WTC11 (cell line): ENCODE results near the gene CHERP. TPM values are rescaled to one million over a fixed set of nuclear protein-coding genes. Genes with fewer than 3 reads are reported as not detected.

ENCODE experiments used
- ATAC-seq: fragments of 200-7000 bp; cut with Tn5 transposase; 2 replicates; pipeline ENCODE4 v1.10.0; 2021; ENCODE audit warnings: mild to moderate bottlenecking, moderate library complexity
- CTCF ChIA-PET: fragments of 300-600 bp; sonication (Branson Sonifier 250); formaldehyde crosslinking; loops from one replicate; lab custom pipeline; 2021; ENCODE audit warnings: antibody characterized with exemption; lab: Charles Lee
- POLR2A ChIA-PET: fragments of 350-600 bp; sonication (Branson Sonifier 250); formaldehyde crosslinking; loops from one replicate; lab custom pipeline; 2021; ENCODE audit warnings: antibody characterized with exemption; lab: Charles Lee
- DNase-seq: peaks from one replicate; pipeline ENCODE4 v3.0.0; 2021; ENCODE audit warnings: low spot score
- H3K27ac Mint-ChIP-seq: 2 replicates; pipeline ENCODE4 v1.8.0; 2021; ENCODE audit warnings: mixed read lengths
- H3K27me3 Mint-ChIP-seq: 2 replicates; pipeline ENCODE4 v1.8.0; 2021; ENCODE audit warnings: low read depth, mild to moderate bottlenecking, moderate library complexity, mixed read lengths
- H3K36me3 Mint-ChIP-seq: 2 replicates; pipeline ENCODE4 v1.8.0; 2021; ENCODE audit warnings: mixed read lengths
- H3K4me1 Mint-ChIP-seq: 2 replicates; pipeline ENCODE4 v1.8.0; 2022; ENCODE audit warnings: mixed read lengths
- H3K4me3 Mint-ChIP-seq: 2 replicates; pipeline ENCODE4 v1.8.0; 2021; ENCODE audit warnings: mild to moderate bottlenecking, moderate library complexity, mixed read lengths
- H3K9me3 Mint-ChIP-seq: 2 replicates; pipeline ENCODE4 v1.8.0; 2021; ENCODE audit warnings: mixed read lengths
- AFF4 ChIP-seq: sonication (generic); formaldehyde crosslinking; IDR thresholded peaks from 2 replicates; pipeline ENCODE4 v1.8.1; 2023; ENCODE audit warnings: mild to moderate bottlenecking, missing genetic modification reagents, borderline replicate concordance
- ATF1 ChIP-seq: sonication (generic); formaldehyde crosslinking; IDR thresholded peaks from 2 replicates; pipeline ENCODE4 v1.8.1; 2023; ENCODE audit warnings: mild to moderate bottlenecking, moderate library complexity, missing genetic modification reagents
- CBFB ChIP-seq: sonication (generic); formaldehyde crosslinking; IDR thresholded peaks from 2 replicates; pipeline ENCODE4 v1.8.1; 2022; ENCODE audit warnings: mild to moderate bottlenecking, low read depth, missing genetic modification reagents
- ELF4 ChIP-seq: sonication (generic); formaldehyde crosslinking; IDR thresholded peaks from 2 replicates; pipeline ENCODE4 v1.8.1; 2022; ENCODE audit warnings: low read depth, mild to moderate bottlenecking, moderate library complexity, missing genetic modification reagents
- EMX1 ChIP-seq: fragments of 250-450 bp; sonication (Bioruptor Pico); IDR thresholded peaks from 2 replicates; pipeline ENCODE4 v1.8.0; 2021; ENCODE audit warnings: mild to moderate bottlenecking
- ERG ChIP-seq: fragments of 250-450 bp; sonication (Bioruptor Pico); IDR thresholded peaks from 2 replicates; pipeline ENCODE4 v1.8.0; 2021; ENCODE audit warnings: mild to moderate bottlenecking
- ESRRA ChIP-seq: sonication (generic); formaldehyde crosslinking; IDR thresholded peaks from 2 replicates; pipeline ENCODE4 v1.8.1; 2022; ENCODE audit warnings: mild to moderate bottlenecking, missing genetic modification reagents, borderline replicate concordance
- GRHL2 ChIP-seq: fragments of 250-450 bp; sonication (Bioruptor Pico); IDR thresholded peaks from 2 replicates; pipeline ENCODE4 v1.8.0; 2022; ENCODE audit warnings: mild to moderate bottlenecking, moderate library complexity; ENCODE audit not compliant: insufficient replicate concordance, severe bottlenecking
- MYBL2 ChIP-seq: sonication (generic); formaldehyde crosslinking; IDR thresholded peaks from 2 replicates; pipeline ENCODE4 v1.8.1; 2023; ENCODE audit warnings: mild to moderate bottlenecking, moderate library complexity, missing genetic modification reagents
- NFE2L1 ChIP-seq: sonication (generic); formaldehyde crosslinking; IDR thresholded peaks from 2 replicates; pipeline ENCODE4 v1.8.1; 2023; ENCODE audit warnings: missing genetic modification reagents
- NFYB ChIP-seq: sonication (generic); formaldehyde crosslinking; conservative IDR thresholded peaks from 2 replicates; pipeline ENCODE4 v1.8.0; 2022; ENCODE audit warnings: low read depth, missing genetic modification reagents
- NR2C2 ChIP-seq: sonication (generic); formaldehyde crosslinking; IDR thresholded peaks from 2 replicates; pipeline ENCODE4 v1.8.0; 2022; ENCODE audit warnings: mild to moderate bottlenecking, missing genetic modification reagents
- OVOL2 ChIP-seq: fragments of 250-450 bp; sonication (Bioruptor Pico); IDR thresholded peaks from 2 replicates; pipeline ENCODE4 v1.9.0; 2021; ENCODE audit warnings: mild to moderate bottlenecking, borderline replicate concordance
- SMAD3 ChIP-seq: sonication (generic); formaldehyde crosslinking; IDR thresholded peaks from 2 replicates; pipeline ENCODE4 v1.8.0; 2022; ENCODE audit warnings: missing genetic modification reagents, mild to moderate bottlenecking, borderline replicate concordance
- SOX15 ChIP-seq: fragments of 250-450 bp; sonication (Bioruptor Pico); IDR thresholded peaks from 2 replicates; pipeline ENCODE4 v1.9.0; 2021; ENCODE audit warnings: mild to moderate bottlenecking
- TCF7 ChIP-seq: sonication (generic); formaldehyde crosslinking; IDR thresholded peaks from 2 replicates; pipeline ENCODE4 v1.8.0; 2022; ENCODE audit warnings: mild to moderate bottlenecking, low read depth, missing genetic modification reagents, moderate library complexity
- TEAD4 ChIP-seq: sonication (generic); formaldehyde crosslinking; IDR thresholded peaks from 2 replicates; pipeline ENCODE4 v1.8.0; 2022; ENCODE audit warnings: mild to moderate bottlenecking, missing genetic modification reagents
- ZSCAN18 ChIP-seq: fragments of 250-450 bp; sonication (Bioruptor Pico); IDR thresholded peaks from 2 replicates; pipeline ENCODE4 v2.1.2; 2022; ENCODE audit warnings: mild to moderate bottlenecking, moderate library complexity
- total RNA-seq: library from RNA; stranded (reverse); gene quantifications from 3 replicates; pipeline ENCODE4 v1.2.3, GENCODE V29; 2021

CHERP gene
- total RNA-seq, 1 experiment from 2014 or later, result 98.7 TPM

- CTCF ChIA-PET, result no interaction called here
- no peak for DNase-seq
- no peaks in the 10 kb centered on the region for H3K27me3 Mint-ChIP-seq
- H3K4me3 Mint-ChIP-seq, result no peak overlapping the region
- H3K9me3 Mint-ChIP-seq, result no peaks in the 10 kb centered on the region
- POLR2A ChIA-PET, result no interaction called here
- no peak for ATAC-seq
- H3K27ac Mint-ChIP-seq, result no peak overlapping the region
- H3K4me1 Mint-ChIP-seq, result no peaks in the 10 kb centered on the region
- H3K36me3 Mint-ChIP-seq, result peaks cover 66% of the 10 kb centered on the region
- TF ChIP-seq GRHL2 (no peak), SMAD3 (CRISPR knock-in tag) (no peak), OVOL2 (CRISPR knock-in tag) (no peak), CBFB (CRISPR knock-in tag) (no peak), MYBL2 (CRISPR knock-in tag) (no peak)
- TF ChIP-seq, all 79 proteins: peak for 0
Observed at GRCh38 chr19:16522559-16523377, 19.5 kb downstream of the CHERP start.

- no peak overlapping the region for H3K27ac Mint-ChIP-seq
- POLR2A ChIA-PET, result no interaction called here
- no peaks in the 10 kb centered on the region for H3K27me3 Mint-ChIP-seq
- no peaks in the 10 kb centered on the region for H3K9me3 Mint-ChIP-seq
- peaks cover 63% of the 10 kb centered on the region for H3K36me3 Mint-ChIP-seq
- no peak for DNase-seq
- ATAC-seq, result no peak
- H3K4me3 Mint-ChIP-seq, result no peak overlapping the region
- no peaks in the 10 kb centered on the region for H3K4me1 Mint-ChIP-seq
- CTCF ChIA-PET, result no interaction called here
- TF ChIP-seq MYBL2 (CRISPR knock-in tag) (no peak), EMX1 (CRISPR knock-in tag) (no peak), CBFB (CRISPR knock-in tag) (no peak), ELF4 (CRISPR knock-in tag) (no peak), ZSCAN18 (CRISPR knock-in tag) (no peak), NR2C2 (no peak), TCF7 (CRISPR knock-in tag) (no peak), ERG (CRISPR knock-in tag) (no peak), SOX15 (CRISPR knock-in tag) (no peak), ESRRA (CRISPR knock-in tag) (no peak), OVOL2 (CRISPR knock-in tag) (no peak), TEAD4 (CRISPR knock-in tag) (no peak), NFE2L1 (CRISPR knock-in tag) (no peak), NFYB (CRISPR knock-in tag) (no peak), AFF4 (no peak), ATF1 (CRISPR knock-in tag) (no peak)
Observed at GRCh38 chr19:16521715-16522289, 20.4 kb downstream of the CHERP start.
